NOMO-1 treated with DMSO at 0.1 percent for 48 hours (cell line): Measurements from ENCODE around the gene MAGEB17.

Experiments
- DNase-seq: peaks from one replicate; lab custom pipeline; 2025; ENCODE audit not compliant: unreplicated experiment; lab: John Stamatoyannopoulos, UW

Gene MAGEB17

DNA sequence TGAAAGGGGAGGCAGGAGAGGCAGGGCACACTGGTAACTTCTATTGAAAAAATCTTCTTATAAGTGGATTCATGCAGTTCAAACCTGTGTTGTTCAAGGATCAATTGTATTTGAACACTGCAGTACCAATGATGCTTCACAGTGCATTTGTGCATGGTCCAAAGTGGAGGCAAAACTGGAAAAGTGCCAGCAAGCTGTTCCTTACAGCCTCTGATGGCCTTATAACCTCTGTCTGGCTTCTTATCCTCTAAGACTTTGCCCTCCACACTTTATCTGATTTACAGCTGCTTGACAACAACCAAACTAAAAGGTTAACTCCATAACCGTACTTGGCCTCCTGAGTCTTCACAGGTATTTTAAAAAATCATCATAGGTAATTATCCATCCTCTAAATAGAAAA is 40.4 kb downstream of the MAGEB17 start:
- no peak for DNase-seq

DNA sequence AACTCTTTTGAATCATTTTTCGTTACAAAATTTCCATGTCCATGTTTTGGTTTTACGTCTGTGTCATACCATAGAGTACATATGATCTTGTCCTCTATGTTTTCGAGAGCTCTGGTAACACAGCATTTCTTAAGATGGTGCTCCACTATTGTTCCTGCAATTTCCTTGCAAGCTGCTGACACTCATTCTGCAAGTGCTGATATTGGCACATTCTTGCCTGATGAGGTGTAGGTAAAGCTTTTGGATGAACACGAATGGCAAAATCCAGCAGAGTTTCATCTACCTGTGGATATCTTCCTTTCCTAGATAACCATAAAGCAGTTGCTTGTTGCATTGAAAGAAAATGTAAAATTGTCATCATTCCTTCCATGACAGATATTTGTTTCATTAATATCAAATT is 41.3 kb downstream of the MAGEB17 start:
- no peak for DNase-seq

DNA sequence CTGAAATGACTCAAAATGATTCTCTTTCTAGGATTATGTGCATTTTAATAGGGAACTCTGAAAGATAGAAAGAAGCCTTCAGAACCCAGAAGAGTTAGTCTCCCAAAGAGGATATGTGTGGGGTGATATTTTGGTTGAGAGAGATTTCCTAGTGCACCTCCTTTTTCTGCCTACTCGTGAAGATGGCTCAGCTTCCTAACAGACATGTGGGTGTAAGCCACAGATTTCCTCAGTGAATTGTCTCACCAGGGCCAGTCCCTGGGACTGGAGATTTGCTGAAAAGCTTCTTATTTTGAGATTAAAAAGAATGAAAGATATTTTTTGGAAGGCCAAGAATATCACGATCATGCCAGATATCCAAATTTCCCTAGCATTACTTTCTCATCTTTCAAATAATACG is 42.8 kb downstream of the MAGEB17 start:
- DNase-seq = no peak

DNA sequence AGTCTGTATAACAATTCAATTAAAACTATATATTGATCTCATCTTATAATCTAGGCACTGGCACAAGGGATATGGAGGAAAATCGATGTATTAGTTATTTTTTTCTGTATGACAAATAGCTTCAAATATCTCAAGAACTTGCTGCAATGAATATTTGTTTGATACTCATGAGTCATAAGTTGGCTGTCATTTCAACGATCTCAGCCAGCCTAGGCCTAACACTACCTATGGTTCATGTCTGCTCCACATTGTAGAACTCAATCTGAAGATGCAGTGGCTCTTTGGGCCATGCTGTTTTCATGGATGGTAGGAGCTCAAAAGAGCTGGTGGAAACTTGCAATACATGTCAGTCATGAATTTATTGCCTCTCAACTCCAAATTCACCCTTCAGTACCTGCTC is 44.7 kb downstream of the MAGEB17 start:
- DNase-seq = no peak

DNA sequence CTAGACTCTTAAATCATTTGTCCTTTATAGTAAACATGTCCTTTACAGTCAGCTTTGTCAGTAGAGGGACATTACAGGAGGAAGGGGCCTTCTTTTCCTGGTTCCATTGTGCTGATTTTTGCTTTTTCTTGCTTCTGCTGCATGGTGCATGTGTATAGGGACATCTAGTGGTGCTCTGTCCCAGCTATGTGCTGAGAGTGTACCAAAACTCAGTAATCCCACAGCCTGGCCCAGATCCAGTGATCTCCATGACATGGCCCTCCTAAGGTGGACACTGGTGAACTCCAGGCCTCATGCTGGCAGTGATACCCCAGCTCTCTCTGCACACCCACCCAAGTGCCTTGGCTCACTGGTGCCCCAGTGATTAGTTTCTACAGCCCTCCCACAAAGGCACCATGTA is 45.2 kb downstream of the MAGEB17 start:
- peak; percentile 15 for DNase-seq

DNA sequence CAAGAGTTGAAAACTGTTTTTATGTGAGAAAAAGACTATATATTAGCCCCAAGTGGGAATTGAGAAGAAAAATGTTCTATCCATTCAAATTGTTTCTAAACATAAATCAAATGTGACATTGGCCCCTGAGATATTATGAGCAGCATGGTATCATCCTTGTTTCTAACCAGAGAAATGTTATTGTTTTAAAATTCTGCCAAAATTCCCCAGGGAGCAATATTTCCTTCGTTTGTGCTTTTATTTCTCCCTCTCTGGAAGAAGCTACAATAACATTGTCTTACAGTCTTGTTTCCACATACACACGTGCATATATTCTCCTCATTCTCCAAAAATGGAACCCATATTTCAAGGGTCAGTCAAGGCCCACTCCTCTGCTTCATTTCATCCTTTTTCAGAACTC is 46.7 kb downstream of the MAGEB17 start:
- no peak for DNase-seq

DNA sequence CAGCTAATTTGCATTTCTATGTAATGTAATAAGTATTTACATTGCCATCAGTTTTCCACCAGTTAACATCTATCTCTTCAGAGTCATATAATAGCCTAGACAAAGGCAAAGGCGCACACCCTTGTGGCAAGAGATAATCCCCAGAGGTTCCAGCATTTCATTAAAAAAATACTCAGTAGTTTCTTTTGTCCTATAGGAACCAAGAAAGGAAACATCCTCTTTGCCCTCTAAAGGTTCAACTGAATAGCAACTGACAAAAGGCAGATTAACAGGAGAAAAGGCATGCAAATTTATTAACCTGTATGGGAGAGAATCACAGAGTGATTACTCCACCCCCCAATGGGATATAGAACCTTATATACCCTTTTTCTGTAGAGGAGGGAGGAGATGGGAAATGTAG is 48.4 kb downstream of the MAGEB17 start:
- no peak for DNase-seq
